GM23248 (cell line): ENCODE data around the gene MPHOSPH9. TPM values are rescaled to one million over a fixed set of nuclear protein-coding genes. Genes with fewer than 3 reads are reported as not detected.

Experiments used
- DNase-seq: peaks from one replicate; pipeline ENCODE4 v3.0.0-alpha.2; 2015
- H2AFZ ChIP-seq: fragments of 200-600 bp; sonication (generic); 2 replicates; pipeline ENCODE4 v1.6.1; 2016; ENCODE audit warnings: antibody characterized with exemption
- H3F3A ChIP-seq: fragments of 200-600 bp; sonication (generic); 2 replicates; pipeline ENCODE4 v1.6.1; 2016; ENCODE audit warnings: mild to moderate bottlenecking, antibody characterized with exemption, mixed run types; ENCODE audit not compliant: insufficient read depth
- H3K27ac ChIP-seq: fragments of 200-600 bp; sonication (generic); 2 replicates; pipeline ENCODE4 v1.5.1; 2016; ENCODE audit warnings: mild to moderate bottlenecking
- H3K27me3 ChIP-seq: fragments of 200-600 bp; sonication (generic); replicated peaks from 2 replicates; pipeline ENCODE4 v1.6.1; 2016; ENCODE audit warnings: mild to moderate bottlenecking; ENCODE audit not compliant: insufficient read depth
- H3K36me3 ChIP-seq: fragments of 200-600 bp; sonication (generic); 2 replicates; pipeline ENCODE4 v1.6.1; 2016; ENCODE audit warnings: low read depth, mild to moderate bottlenecking
- H3K4me1 ChIP-seq: fragments of 200-600 bp; sonication (generic); 2 replicates; pipeline ENCODE4 v1.6.1; 2016; ENCODE audit warnings: mild to moderate bottlenecking; ENCODE audit not compliant: insufficient read depth
- H3K4me2 ChIP-seq: fragments of 200-600 bp; sonication (generic); one replicate; pipeline ENCODE4 v1.6.1; 2016; ENCODE audit warnings: mild to moderate bottlenecking; ENCODE audit not compliant: unreplicated experiment
- H3K4me3 ChIP-seq: fragments of 200-600 bp; sonication (generic); 2 replicates; pipeline ENCODE4 v1.5.1; 2016; ENCODE audit warnings: mild to moderate bottlenecking
- H3K79me2 ChIP-seq: fragments of 200-600 bp; sonication (generic); 2 replicates; pipeline ENCODE4 v1.6.1; 2016; ENCODE audit warnings: mild to moderate bottlenecking; ENCODE audit not compliant: insufficient read depth
- H3K9ac ChIP-seq: fragments of 200-600 bp; sonication (generic); 2 replicates; pipeline ENCODE4 v1.6.1; 2016; ENCODE audit warnings: mild to moderate bottlenecking
- H3K9me2 ChIP-seq: fragments of 200-600 bp; sonication (generic); 2 replicates; pipeline ENCODE4 v1.6.1; 2016; ENCODE audit warnings: mixed run types, mild to moderate bottlenecking, moderate library complexity; ENCODE audit not compliant: insufficient read depth
- H3K9me3 ChIP-seq: fragments of 200-600 bp; sonication (generic); one replicate; pipeline ENCODE4 v1.6.1; 2017; ENCODE audit warnings: low read depth
- H4K20me1 ChIP-seq: fragments of 200-600 bp; sonication (generic); 2 replicates; pipeline ENCODE4 v1.6.0; 2016; ENCODE audit not compliant: insufficient read depth
- EZH2 ChIP-seq: fragments of 200-600 bp; sonication (generic); IDR thresholded peaks from 2 replicates; pipeline ENCODE4 v1.6.1; 2018; ENCODE audit warnings: antibody characterized with exemption, mild to moderate bottlenecking; ENCODE audit not compliant: insufficient read depth, poor library complexity, severe bottlenecking
- EZH2phosphoT487 ChIP-seq: fragments of 200-600 bp; sonication (generic); IDR thresholded peaks from 2 replicates; pipeline ENCODE4 v1.6.1; 2018; ENCODE audit warnings: antibody characterized with exemption, moderate library complexity, mild to moderate bottlenecking, low read depth; ENCODE audit not compliant: insufficient read depth
- WGBS, 2 experiments: methylation state at CpG; one replicate each; pipeline ENCODE4 v1.1.6; 2015 to 2017; ENCODE audit warnings: low lambda C conversion rate in 2 of 2, low coverage in 1 of 2; ENCODE audit errors: missing lambda C conversion rate in 2 of 2; 5-methylcytosine and 5-hydroxymethylcytosine counted together
- in situ Hi-C: fragments of 300-500 bp; cut with MboI; formaldehyde crosslinking; loops from 2 replicates; pipeline ENCODE4 v1.15.0; 2020
- polyA plus RNA-seq: library from polyadenylated mRNA; unstranded; fragments of >200 nt; fragmentation: Nextera tagmentation; extraction: Ambion mirVana; gene quantifications from 2 replicates; pipeline ENCODE4 v1.2.1, GENCODE V29; 2016
- total RNA-seq: library from RNA; depleted of rRNA; stranded (reverse); fragments of >200 nt; shearing (Covaris generic); gene quantifications from 2 replicates; pipeline ENCODE4 v1.2.3, GENCODE V29; 2014

MPHOSPH9 gene
- total and polyA plus RNA-seq, 2 experiments from 2014 or later: 18.0 to 51.6 TPM

DNA sequence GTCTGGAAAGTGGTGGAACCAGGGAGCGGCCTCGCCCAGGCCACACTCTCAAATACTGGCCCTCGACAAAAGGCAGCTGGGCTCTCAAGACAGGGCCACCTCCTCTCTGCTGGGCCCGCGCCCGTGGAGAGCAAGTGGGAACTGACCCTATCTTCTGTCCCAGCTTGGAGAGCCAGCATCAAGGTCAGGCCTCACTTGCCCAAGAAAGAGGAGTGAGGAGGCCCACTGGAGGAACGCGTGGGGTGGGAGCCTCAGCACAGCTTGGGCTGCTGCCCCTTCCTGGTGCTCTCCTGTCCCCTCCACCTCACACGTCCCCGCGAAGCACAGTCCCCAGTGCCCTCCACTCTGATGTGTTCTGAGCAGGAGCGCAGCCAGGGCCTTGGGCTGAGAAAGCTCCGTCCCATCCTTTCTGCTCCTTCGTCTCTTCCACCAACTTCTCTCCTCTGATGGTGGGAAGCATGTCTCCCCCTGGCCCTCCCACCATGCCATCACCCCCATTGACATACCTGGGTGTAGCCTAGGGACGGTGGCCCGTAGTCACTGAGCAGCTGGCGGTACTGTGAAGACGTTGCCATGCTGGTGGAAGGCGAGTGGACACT is 33.8 kb upstream of the MPHOSPH9 start:
- no peaks in the 10 kb centered on the region for H4K20me1 ChIP-seq

DNA sequence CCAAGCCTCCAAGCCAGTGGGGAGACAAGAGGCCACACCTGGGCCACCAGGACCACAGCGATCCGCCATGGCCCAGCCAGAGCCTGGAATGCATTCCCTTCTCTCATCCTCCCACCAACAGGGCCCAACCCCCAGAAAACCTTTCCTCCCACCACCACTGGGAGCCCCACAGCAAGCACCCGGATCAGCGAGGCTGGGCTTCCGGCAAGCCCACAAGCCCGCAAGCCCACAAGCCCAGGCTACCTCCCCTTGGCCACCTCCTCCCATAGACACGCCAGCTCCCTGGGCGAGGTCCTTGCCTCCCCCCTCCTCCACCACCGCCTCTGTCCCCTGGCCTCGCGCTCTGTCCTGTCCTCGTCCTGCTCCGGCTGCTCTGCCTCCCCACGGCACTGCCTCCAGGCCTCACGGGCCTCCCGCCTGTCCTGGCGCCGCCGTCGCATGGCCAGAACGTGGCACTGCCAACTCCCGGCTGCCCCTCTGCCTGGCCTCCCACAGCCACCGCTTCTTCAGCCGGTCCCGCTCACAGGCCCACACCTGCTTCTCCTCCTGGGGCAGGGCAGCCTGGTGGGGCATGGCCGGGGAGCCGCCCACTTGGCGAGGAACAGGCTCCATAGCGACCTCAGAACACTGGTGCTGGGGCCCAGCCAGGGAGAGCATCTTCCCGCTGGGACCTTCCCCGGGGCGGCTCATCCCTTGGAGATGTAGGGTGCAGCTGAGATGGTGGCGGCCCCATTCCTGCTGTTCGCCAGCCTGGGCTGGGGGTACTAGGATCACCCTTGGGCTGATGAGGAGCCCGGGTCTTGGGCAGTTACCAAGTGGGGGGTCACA is 33.1 kb upstream of the MPHOSPH9 start:
- in situ Hi-C loops: no loop called here
- H3F3A ChIP-seq: peaks cover 9% of the 10 kb centered on the region
- no peaks in the 10 kb centered on the region for H3K27me3 ChIP-seq
- peaks cover 8% of the 10 kb centered on the region; the same call in 1 of the 2 replicates for H3K4me1 ChIP-seq
- DNase-seq: no peak
- TF ChIP-seq EZH2phosphoT487: no peak
- no peak for TF ChIP-seq EZH2
- H3K36me3 ChIP-seq: peaks cover 18% of the 10 kb centered on the region
- H3K9me2 ChIP-seq: no peaks in the 10 kb centered on the region
- no peak overlapping the region for H3K4me2 ChIP-seq
- no peak overlapping the region for H3K4me3 ChIP-seq
- H3K9ac ChIP-seq: no peak overlapping the region
- no peak overlapping the region for H3K27ac ChIP-seq
- 91 to 93% methylated on average over 35 of the region's 35 CpGs for WGBS, 2 experiments
- no peaks in the 10 kb centered on the region for H4K20me1 ChIP-seq
- no peaks in the 10 kb centered on the region for H3K9me3 ChIP-seq
- peaks cover 96% of the 10 kb centered on the region for H3K79me2 ChIP-seq
- H2AFZ ChIP-seq: no peak overlapping the region

More for the DNA sequence above, 33.8 kb upstream of the MPHOSPH9 start:
- H3K79me2 ChIP-seq: peaks cover 88% of the 10 kb centered on the region
- H3K36me3 ChIP-seq: peaks cover 12% of the 10 kb centered on the region; the same call in 1 of the 2 replicates
- H3K27ac ChIP-seq: no peak overlapping the region
- no peak for TF ChIP-seq EZH2phosphoT487
- TF ChIP-seq EZH2: no peak
- no peak overlapping the region for H3K4me2 ChIP-seq
- H3K9me2 ChIP-seq: no peaks in the 10 kb centered on the region
- H3K9ac ChIP-seq: no peak overlapping the region
- no peak for DNase-seq
- no peaks in the 10 kb centered on the region for H3K9me3 ChIP-seq
- H3K27me3 ChIP-seq: no peaks in the 10 kb centered on the region
- in situ Hi-C loops: no loop called here
- peaks cover 2% of the 10 kb centered on the region for H3F3A ChIP-seq
- no peak overlapping the region for H3K4me3 ChIP-seq
- peaks cover 8% of the 10 kb centered on the region; the same call in 1 of the 2 replicates for H3K4me1 ChIP-seq
- 87 to 90% methylated on average over 19 of the region's 19 CpGs for WGBS, 2 experiments
- no peak overlapping the region for H2AFZ ChIP-seq

DNA sequence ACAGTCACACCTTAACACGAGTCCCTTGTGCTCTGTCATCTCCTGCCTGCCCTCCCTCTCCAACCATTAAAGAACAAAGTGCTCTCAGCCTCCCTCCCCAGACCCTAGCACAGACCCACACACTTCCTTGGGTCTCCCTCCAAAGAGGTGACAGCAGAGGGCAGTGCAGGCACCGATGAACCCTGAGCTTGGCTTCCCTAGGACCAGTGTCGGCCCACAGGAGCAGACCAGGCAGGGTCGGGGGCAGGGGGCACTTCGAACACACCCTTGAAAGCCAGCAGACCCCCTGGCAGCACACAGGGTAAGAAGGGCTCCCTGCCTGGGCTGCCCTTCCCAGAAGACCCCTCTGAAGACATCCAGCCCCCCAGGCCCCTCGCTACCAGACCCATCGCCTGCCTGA is 31.7 kb upstream of the MPHOSPH9 start:
- Histone ChIP-seq H3K4me3 (no peak overlapping the region), H3K9ac (no peak overlapping the region), H3K4me2 (no peak overlapping the region), H3K27me3 (no peaks in the 10 kb centered on the region), H3K9me3 (no peaks in the 10 kb centered on the region), H2AFZ (no peak overlapping the region), H3K36me3 (peaks cover 33% of the 10 kb centered on the region), H3K27ac (no peak overlapping the region), H3K9me2 (no peaks in the 10 kb centered on the region), H3K79me2 (peaks cover 92% of the 10 kb centered on the region), H3F3A (peaks cover 22% of the 10 kb centered on the region), H4K20me1 (no peaks in the 10 kb centered on the region), H3K4me1 (peaks cover 8% of the 10 kb centered on the region; the same call in 1 of the 2 replicates)
- no peak for DNase-seq
- no peak for TF ChIP-seq EZH2phosphoT487
- no peak for TF ChIP-seq EZH2
- 61 to 63% methylated on average over 7 of the region's 7 CpGs for WGBS, 2 experiments
- in situ Hi-C loops: no loop called here

DNA sequence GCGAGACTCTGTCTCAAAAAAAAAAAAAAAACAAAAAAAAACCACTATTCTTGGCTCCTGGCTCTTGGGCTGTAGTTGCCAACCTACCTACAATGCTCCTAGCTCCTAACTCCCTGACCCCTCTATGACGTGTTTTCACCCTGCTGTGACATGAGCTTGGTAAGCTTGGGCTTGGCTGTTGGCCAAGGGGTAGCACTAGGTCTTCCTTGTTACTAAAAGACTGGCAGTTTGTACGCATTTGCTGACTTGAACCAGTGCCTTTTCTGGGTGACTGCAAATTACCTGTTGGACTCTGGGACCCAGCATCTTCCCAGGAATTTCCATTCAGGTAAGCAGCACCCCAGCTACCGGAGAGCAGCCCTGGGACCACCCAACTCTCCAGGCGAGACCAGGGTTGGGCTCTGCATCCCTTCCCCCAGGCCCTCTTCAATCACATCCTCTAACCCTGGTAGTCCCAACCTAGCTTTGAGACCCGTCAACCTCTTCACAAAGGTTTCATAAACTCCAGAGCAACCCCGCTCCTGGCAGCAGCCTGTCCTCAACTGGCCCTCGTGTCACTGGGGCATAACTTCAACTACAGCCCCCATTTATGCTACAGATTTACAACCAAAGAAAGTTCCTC is 30.4 kb upstream of the MPHOSPH9 start:
- Histone ChIP-seq H3K27me3 (no peaks in the 10 kb centered on the region), H3K79me2 (peaks cover 79% of the 10 kb centered on the region), H3F3A (peaks cover 33% of the 10 kb centered on the region), H3K4me2 (no peak overlapping the region), H3K9me2 (no peaks in the 10 kb centered on the region), H3K4me1 (no peaks in the 10 kb centered on the region), H3K36me3 (peaks cover 45% of the 10 kb centered on the region), H3K4me3 (no peak overlapping the region), H3K9me3 (no peaks in the 10 kb centered on the region), H3K27ac (no peak overlapping the region), H2AFZ (no peak overlapping the region), H4K20me1 (no peaks in the 10 kb centered on the region), H3K9ac (no peak overlapping the region)
- 93 to 94% methylated on average over 8 of the region's 8 CpGs for WGBS, 2 experiments
- in situ Hi-C loops: no loop called here
- TF ChIP-seq EZH2 (no peak), EZH2phosphoT487 (no peak)
- no peak for DNase-seq
